Measurements from ENCODE around the gene ZFP36L2.

Gene ZFP36L2

GRCh38 chr2:43210467-43211303, 15.7 kb downstream of the ZFP36L2 start:
- no peak overlapping the region for H3K4me3 Mint-ChIP-seq
- ATAC-seq, result no peak
- H3K4me1 Mint-ChIP-seq, result peaks cover 34% of the 10 kb centered on the region

GRCh38 chr2:43210125-43210466, 16.3 kb downstream of the ZFP36L2 start:
- Mint-ChIP-seq H3K4me3 (no peak overlapping the region), H3K36me3 (no peaks in the 10 kb centered on the region), H3K9me3 (no peaks in the 10 kb centered on the region), H3K4me1 (peaks cover 34% of the 10 kb centered on the region), H3K27me3 (no peaks in the 10 kb centered on the region), H3K27ac (no peak overlapping the region)
- ATAC-seq, result no peak

More at GRCh38 chr2:43210467-43211303, 15.7 kb downstream of the ZFP36L2 start:
- peak overlapping the region; percentile 17 for H3K27ac Mint-ChIP-seq
- no peaks in the 10 kb centered on the region for H3K9me3 Mint-ChIP-seq
- H3K36me3 Mint-ChIP-seq, result no peaks in the 10 kb centered on the region
- H3K27me3 Mint-ChIP-seq, result no peaks in the 10 kb centered on the region

- no peaks in the 10 kb centered on the region for H3K36me3 Mint-ChIP-seq
- no peak for ATAC-seq
- no peaks in the 10 kb centered on the region for H3K27me3 Mint-ChIP-seq
- no peaks in the 10 kb centered on the region for H3K9me3 Mint-ChIP-seq
- no peak overlapping the region for H3K27ac Mint-ChIP-seq
- peaks cover 34% of the 10 kb centered on the region for H3K4me1 Mint-ChIP-seq
- H3K4me3 Mint-ChIP-seq, result no peak overlapping the region
These were observed 17.1 kb downstream of the ZFP36L2 start for GRCh38 chr2:43209204-43209717.

GRCh38 chr2:43207553-43208300, 18.7 kb downstream of the ZFP36L2 start:
- H3K9me3 Mint-ChIP-seq, result no peaks in the 10 kb centered on the region
- H3K36me3 Mint-ChIP-seq, result no peaks in the 10 kb centered on the region
- H3K4me3 Mint-ChIP-seq, result no peak overlapping the region
- H3K27me3 Mint-ChIP-seq, result no peaks in the 10 kb centered on the region
- H3K27ac Mint-ChIP-seq, result no peak overlapping the region
- no peak for ATAC-seq
- peaks cover 28% of the 10 kb centered on the region for H3K4me1 Mint-ChIP-seq

GRCh38 chr2:43206602-43207001, 19.8 kb downstream of the ZFP36L2 start:
- no peak overlapping the region for H3K4me3 Mint-ChIP-seq
- ATAC-seq, result no peak
- H3K9me3 Mint-ChIP-seq, result no peaks in the 10 kb centered on the region
- H3K4me1 Mint-ChIP-seq, result peaks cover 22% of the 10 kb centered on the region
- H3K27ac Mint-ChIP-seq, result peak overlapping the region; percentile 55
- no peaks in the 10 kb centered on the region for H3K36me3 Mint-ChIP-seq
- H3K27me3 Mint-ChIP-seq, result no peaks in the 10 kb centered on the region

GRCh38 chr2:43203373-43203772, 23.0 kb downstream of the ZFP36L2 start:
- H3K27ac Mint-ChIP-seq, result peak overlapping the region; percentile 25
- H3K27me3 Mint-ChIP-seq, result no peaks in the 10 kb centered on the region
- no peak for ATAC-seq
- H3K36me3 Mint-ChIP-seq, result no peaks in the 10 kb centered on the region
- H3K4me1 Mint-ChIP-seq, result peaks cover 22% of the 10 kb centered on the region
- H3K9me3 Mint-ChIP-seq, result no peaks in the 10 kb centered on the region
- no peak overlapping the region for H3K4me3 Mint-ChIP-seq

GRCh38 chr2:43202289-43202688, 24.1 kb downstream of the ZFP36L2 start:
- no peaks in the 10 kb centered on the region for H3K9me3 Mint-ChIP-seq
- no peak overlapping the region for H3K4me3 Mint-ChIP-seq
- no peak for ATAC-seq
- peaks cover 19% of the 10 kb centered on the region for H3K4me1 Mint-ChIP-seq
- H3K36me3 Mint-ChIP-seq, result no peaks in the 10 kb centered on the region
- H3K27me3 Mint-ChIP-seq, result no peaks in the 10 kb centered on the region
- no peak overlapping the region for H3K27ac Mint-ChIP-seq

GRCh38 chr2:43201497-43201896, 24.9 kb downstream of the ZFP36L2 start:
- H3K4me3 Mint-ChIP-seq, result no peak overlapping the region
- H3K36me3 Mint-ChIP-seq, result no peaks in the 10 kb centered on the region
- ATAC-seq, result no peak
- no peaks in the 10 kb centered on the region for H3K27me3 Mint-ChIP-seq
- H3K4me1 Mint-ChIP-seq, result peaks cover 20% of the 10 kb centered on the region
- peaks cover 1% of the 10 kb centered on the region for H3K9me3 Mint-ChIP-seq
- H3K27ac Mint-ChIP-seq, result no peak overlapping the region

GRCh38 chr2:43201016-43201415, 25.4 kb downstream of the ZFP36L2 start:
- ATAC-seq, result no peak
- Mint-ChIP-seq H3K9me3 (peaks cover 3% of the 10 kb centered on the region), H3K4me3 (no peak overlapping the region), H3K27ac (peak overlapping the region; percentile 17), H3K36me3 (no peaks in the 10 kb centered on the region), H3K27me3 (no peaks in the 10 kb centered on the region), H3K4me1 (peaks cover 18% of the 10 kb centered on the region)

GRCh38 chr2:43199492-43200488, 26.6 kb downstream of the ZFP36L2 start:
- Mint-ChIP-seq H3K9me3 (peaks cover 3% of the 10 kb centered on the region), H3K36me3 (no peaks in the 10 kb centered on the region), H3K27me3 (no peaks in the 10 kb centered on the region), H3K27ac (peak overlapping the region; percentile 17), H3K4me3 (no peak overlapping the region), H3K4me1 (peaks cover 26% of the 10 kb centered on the region)
- ATAC-seq, result no peak

- Mint-ChIP-seq H3K27me3 (no peaks in the 10 kb centered on the region), H3K4me1 (peaks cover 41% of the 10 kb centered on the region), H3K36me3 (no peaks in the 10 kb centered on the region), H3K27ac (peak overlapping the region; percentile 84), H3K9me3 (peaks cover 3% of the 10 kb centered on the region), H3K4me3 (no peak overlapping the region)
- no peak for ATAC-seq
These were observed 28.1 kb downstream of the ZFP36L2 start for GRCh38 chr2:43198263-43198662.

- Mint-ChIP-seq H3K27ac (peak overlapping the region; percentile 84), H3K36me3 (no peaks in the 10 kb centered on the region), H3K4me1 (peaks cover 47% of the 10 kb centered on the region), H3K4me3 (no peak overlapping the region), H3K9me3 (peaks cover 3% of the 10 kb centered on the region), H3K27me3 (no peaks in the 10 kb centered on the region)
- no peak for ATAC-seq
These were observed 28.9 kb downstream of the ZFP36L2 start for GRCh38 chr2:43197588-43197896.

- ATAC-seq, result no peak
- no peaks in the 10 kb centered on the region for H3K36me3 Mint-ChIP-seq
- no peak overlapping the region for H3K4me3 Mint-ChIP-seq
- peaks cover 47% of the 10 kb centered on the region for H3K4me1 Mint-ChIP-seq
- peak overlapping the region; percentile 84 for H3K27ac Mint-ChIP-seq
- H3K27me3 Mint-ChIP-seq, result no peaks in the 10 kb centered on the region
- peaks cover 3% of the 10 kb centered on the region for H3K9me3 Mint-ChIP-seq
These were observed 29.4 kb downstream of the ZFP36L2 start for GRCh38 chr2:43196768-43197587.

- ATAC-seq, result peak; percentile 5
- Mint-ChIP-seq H3K4me1 (peaks cover 47% of the 10 kb centered on the region), H3K4me3 (peak overlapping the region; percentile 22)
These were observed 32.1 kb downstream of the ZFP36L2 start for GRCh38 chr2:43194121-43194869.

More at GRCh38 chr2:43194121-43194869, 32.1 kb downstream of the ZFP36L2 start:
- no peaks in the 10 kb centered on the region for H3K36me3 Mint-ChIP-seq
- no peaks in the 10 kb centered on the region for H3K27me3 Mint-ChIP-seq
- H3K9me3 Mint-ChIP-seq, result peaks cover 3% of the 10 kb centered on the region
- peak overlapping the region; percentile 84 for H3K27ac Mint-ChIP-seq
